T-helper 1 cell (primary cell): ENCODE measurements around the gene ISCU.
A peak's percentile ranks its signal among the peaks of the same experiment; 100 is the strongest.

ENCODE experiments used
- DNase-seq, 5 donors: peaks; one replicate each; pipeline ENCODE4 v3.0.0-alpha.2; 2012 to 2020
- total RNA-seq, 4 donors: gene quantifications; one replicate each; lab custom pipeline; 2026; lab: John Stamatoyannopoulos, UW

Gene ISCU
- 107 to 160 (median 125) reads per million in 4 donors for total RNA-seq

DNA sequence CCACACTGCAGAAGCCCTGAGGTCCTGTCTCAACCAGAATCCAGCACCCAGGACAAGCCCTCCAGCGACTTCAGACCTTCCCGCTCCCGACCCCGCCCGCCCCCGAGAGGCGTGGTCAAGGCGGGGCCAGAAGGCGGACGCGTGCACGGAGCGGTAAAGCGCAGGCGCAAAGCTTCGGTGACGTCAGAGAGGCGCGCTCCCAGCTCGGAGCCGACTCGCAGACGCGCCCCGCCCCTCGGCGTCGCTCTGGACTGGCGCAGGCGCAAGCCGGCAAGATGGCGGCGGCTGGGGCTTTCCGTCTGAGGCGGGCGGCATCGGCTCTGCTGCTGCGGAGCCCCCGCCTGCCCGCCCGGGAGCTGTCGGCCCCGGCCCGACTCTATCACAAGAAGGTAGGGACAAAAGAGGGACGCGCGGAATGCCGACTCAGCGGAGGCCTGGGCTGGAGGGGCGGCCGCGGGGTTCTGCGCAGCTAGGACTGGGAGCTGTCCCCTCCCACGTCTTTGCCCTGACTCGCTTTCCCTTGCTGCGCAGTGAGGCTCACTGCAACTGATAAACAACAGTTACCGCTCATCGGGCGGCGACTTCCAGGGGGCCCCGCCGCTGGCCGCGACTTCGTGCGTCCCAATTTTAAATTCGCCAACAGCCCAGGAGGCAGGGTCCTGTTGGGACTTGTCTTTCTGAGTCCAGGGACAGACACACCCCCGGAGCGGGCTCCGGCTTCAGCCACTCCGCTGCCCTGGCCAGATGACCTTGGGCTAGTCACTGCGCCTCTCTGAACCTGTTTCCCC, at the start of gene ISCU:
TSS of gene ISCU (plus strand) at position 249 of the 788 bp plus-strand sequence. CDS start at position 276, 27 bp downstream.
- DNase-seq = peak; percentile 98 to 100 (median 98)

DNA sequence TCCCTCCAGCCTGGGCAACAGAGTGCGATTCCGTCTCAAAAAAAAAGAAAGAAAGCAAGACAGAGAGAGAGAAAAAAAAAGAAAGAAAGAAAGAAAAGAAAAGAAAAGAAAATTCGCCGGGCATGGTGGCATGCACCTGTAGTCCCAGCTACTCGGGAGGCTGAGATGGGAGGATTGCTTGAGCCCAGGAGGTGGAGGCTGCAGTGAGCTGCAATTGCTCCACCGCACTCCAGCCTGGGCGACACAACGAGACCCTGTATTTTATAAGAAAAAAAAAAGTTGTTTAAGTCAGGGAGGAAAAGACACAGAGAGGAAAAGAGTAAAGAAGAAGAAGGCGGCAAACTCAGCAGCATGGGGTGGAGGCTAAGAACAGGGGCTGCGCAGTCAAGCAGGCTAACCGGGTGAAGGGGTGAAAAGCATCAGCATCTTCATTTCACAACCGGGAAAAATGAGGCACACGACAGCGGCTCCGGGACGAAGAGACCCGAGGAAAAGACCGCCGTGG, 47.9 kb upstream of the ISCU start:
- DNase-seq = no peak

DNA sequence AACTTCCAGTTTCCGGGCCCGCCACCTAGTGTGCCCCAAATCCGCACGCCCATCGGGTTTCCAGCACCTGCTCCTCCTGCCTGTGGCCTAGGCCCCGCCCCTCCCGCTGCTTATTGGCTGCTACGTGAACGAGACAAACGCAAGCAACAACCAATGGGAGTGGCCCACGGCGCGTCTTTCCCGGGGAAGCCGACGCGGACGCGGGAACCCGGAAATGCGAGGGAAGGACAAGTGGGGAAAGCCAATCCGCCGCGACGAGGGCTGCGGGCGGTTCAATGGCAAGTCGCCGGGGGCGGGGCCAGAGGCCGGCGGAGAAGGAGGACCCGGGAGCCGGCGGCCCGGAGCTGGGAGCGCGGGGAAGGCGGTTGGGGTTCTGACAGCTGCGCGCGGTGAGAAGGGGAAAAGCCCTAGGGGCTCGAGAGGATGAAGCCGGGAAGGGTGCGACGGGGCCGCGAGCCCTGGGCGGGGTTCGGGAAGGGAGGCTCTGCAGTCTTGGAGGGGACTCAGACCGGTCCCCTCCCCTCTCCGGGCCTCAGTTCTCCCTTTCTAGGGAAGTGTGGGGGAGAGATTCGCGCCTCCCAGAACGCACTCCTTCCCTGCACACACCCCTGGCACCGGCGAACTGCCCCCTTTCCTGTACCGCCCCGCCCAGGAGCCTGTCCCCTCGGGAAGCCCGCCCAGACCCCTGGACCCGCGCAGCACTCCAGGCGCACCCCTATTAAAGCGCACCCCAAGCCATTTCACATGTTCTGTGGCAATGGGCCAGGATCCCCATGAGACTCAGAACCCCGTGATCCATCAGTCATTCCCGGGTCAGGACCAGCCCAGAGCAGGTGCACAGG, 47.2 kb upstream of the ISCU start, which contains the start of gene FICD:
TSS of gene FICD (plus strand) at position 305 of the 842 bp plus-strand sequence. CDS start 1,696 bp downstream, outside the sequence.
- peak; percentile 99 to 100 (median 99) for DNase-seq

DNA sequence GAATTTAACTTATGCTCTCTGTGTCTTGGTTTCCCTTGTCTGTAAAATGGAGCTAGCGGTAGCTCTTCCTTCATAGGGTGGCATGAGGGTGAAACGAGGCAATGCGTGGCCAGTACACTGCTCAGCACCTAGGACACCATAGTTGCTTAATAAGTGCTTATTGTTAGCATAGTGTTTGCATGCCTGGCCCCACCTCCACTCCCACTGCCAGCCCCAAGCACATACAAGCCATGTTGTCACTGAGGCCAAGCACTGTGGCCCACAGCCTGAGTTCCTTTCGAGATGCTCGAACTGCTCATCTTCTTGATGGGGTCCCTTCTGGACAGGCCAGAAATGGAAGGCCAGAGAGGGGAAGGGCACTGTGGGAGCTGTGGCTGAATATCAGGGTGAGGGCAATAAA, 46.5 kb upstream of the ISCU start:
- DNase-seq = peak in 1 of 5 donors; percentile 11

DNA sequence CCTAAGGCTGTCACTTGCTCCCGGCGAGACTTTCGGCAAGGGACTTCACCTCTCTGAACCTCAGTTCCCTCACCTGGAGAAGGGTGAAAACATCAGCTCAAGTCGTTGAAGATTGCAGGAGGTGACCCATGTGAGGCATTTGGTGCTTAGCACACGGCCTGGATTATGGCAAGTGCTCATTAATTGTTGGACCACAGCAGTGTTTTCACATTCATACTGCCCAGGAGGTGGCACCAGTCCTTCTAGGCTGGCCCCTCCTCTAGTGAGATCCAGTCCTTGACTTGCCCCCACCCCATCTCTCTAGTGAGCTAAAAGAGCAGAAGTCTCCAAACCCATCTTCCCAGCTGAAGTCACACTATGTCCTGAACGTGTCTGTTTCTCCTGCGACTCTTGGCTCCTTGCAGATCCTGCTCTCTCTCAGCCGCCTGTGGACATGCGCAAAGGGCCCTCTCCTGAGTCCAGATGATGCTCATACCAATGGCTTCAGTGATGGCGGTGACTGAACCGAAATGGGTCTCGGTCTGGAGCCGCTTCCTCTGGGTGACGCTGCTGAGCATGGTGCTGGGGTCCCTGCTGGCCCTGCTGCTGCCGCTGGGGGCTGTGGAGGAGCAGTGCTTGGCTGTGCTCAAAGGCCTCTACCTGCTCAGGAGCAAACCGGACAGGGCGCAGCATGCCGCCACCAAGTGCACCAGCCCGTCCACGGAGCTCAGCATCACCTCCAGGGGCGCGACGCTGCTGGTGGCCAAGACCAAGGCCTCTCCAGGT, 45.7 kb upstream of the ISCU start:
- DNase-seq = no peak

DNA sequence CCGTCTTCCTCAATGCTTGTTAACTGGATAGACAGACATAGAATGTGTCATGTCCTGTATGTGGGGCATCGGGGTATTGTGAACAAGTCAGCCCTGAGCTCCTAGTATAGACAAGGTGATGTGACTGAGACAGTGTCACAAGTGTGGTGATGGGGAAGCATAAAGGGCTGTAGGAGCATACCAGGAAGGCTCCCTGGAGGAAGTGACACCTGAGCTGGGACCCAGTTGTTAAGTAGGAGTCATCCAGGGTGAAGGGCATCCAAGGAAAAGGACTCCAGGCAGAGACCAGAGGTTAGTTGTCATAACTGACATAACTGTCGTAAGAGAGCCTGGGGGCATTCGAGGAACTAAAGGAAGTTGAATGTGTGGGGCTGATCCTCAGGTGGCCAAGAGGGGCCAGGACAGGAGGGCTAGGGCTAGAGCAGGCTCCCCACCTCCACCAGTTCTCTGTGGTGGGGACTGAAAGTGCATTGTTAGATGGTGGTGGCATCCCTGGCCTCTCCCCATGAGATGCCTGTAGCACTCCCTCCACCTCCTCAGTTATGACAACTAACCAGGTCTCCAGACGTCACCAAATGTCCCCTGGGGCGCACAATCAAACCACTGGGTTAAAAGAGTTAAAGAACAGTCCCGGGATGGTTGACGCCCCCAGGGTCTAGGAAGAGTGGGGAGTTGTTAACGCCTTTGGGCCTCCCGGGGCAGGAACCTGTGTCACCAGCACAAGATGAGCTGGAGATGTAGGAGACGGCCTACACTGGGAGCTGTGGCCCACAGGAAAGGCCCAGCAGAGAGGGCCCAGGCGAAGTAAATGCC, 44.9 kb upstream of the ISCU start:
- no peak for DNase-seq

DNA sequence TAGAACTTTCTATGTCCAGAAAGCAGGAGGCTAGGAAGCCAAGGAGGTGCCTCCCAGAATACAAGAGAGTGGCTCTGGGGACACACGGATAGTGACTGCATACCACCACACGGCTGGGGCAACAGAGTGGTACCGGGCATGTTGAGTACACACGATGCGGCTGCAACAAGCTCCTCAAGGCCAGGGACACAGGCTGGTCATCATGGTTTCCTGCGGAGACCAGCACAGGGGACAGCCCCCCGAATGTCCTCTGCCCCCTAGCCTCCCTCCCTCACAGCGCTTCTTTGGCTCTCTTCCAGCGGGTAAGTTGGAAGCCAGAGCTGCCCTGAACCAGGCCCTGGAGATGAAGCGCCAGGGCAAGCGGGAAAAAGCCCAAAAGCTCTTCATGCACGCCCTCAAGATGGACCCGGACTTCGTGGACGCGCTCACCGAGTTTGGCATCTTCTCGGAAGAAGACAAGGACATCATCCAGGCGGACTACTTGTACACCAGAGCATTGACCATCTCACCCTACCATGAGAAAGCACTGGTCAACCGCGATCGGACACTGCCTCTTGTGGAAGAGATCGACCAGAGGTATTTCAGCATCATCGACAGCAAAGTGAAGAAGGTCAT, 44.2 kb upstream of the ISCU start:
- DNase-seq = no peak

DNA sequence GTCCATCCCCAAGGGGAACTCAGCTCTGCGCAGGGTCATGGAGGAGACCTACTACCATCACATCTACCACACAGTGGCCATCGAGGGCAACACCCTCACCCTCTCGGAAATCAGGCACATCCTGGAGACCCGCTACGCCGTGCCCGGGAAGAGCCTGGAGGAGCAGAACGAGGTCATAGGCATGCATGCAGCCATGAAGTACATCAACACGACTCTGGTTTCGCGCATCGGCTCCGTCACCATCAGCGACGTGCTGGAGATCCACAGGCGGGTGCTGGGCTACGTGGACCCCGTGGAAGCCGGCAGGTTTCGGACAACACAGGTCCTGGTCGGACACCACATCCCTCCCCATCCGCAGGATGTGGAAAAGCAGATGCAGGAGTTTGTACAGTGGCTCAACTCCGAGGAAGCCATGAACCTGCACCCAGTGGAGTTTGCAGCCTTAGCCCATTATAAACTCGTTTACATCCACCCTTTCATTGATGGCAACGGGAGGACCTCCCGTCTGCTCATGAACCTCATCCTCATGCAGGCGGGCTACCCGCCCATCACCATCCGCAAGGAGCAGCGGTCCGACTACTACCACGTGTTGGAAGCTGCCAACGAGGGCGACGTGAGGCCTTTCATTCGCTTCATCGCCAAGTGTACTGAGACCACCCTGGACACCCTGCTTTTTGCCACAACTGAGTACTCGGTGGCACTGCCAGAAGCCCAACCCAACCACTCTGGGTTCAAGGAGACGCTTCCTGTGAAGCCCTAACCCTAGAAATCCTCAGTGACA, 43.5 kb upstream of the ISCU start:
- DNase-seq = no peak

DNA sequence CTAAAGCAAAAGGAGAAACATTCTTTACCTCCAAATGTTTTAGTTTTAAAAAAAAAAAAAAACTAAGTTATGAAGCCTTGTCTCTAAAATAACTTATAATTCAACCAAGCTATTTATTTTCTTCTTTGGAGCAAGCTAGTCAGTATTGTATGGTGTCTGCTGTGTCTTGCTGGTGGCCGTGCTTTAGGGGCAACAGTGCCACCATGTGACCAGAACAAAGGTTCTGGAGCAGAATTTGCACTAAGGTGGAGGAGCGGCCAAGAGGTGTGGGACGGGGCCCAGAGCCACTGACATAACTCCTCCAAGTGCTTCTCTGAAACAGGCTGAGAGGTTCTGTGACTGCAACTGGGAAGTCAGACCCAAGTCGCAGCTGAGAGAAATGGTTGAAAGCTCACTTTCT, 42.8 kb upstream of the ISCU start:
- DNase-seq = no peak

DNA sequence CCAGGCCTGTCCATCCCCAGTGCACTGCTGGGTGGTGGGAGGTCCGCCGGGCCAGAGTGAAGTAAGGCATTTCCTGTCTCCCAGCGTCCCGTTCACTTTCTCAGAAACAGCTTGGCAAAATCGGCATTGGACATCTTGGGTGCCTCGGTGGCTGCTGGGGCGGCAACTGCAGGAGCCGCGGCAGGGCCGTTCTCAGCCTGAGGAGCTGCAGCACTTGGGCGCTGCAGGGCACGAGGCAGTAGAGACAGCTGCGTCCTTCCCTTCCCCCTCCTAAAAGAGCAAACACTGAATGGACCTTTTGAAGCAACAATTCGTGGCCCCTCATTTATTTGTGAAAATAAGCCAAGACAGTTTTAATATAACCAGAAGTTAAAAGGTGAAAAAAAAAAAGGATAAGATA, 39.0 kb upstream of the ISCU start:
- no peak for DNase-seq

DNA sequence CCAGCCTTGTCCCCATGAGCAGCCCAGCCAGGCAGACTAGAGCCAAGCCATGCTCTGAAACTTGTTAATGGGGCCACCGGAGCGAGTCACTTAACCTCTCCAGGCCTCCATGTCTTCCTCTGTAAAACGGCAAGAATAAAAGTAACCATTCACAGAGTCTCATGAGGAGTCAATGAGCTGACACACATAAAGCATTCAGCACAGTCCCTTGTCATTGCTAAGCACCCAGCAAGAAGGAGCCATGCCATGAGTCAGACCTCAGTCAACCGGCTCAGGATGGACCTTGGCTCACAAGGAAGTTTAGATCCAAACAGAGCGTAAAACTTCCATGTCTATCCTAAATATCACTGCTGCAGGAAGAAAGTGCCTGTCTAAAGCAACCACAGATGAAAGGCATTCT, 36.7 kb upstream of the ISCU start:
- DNase-seq = no peak

DNA sequence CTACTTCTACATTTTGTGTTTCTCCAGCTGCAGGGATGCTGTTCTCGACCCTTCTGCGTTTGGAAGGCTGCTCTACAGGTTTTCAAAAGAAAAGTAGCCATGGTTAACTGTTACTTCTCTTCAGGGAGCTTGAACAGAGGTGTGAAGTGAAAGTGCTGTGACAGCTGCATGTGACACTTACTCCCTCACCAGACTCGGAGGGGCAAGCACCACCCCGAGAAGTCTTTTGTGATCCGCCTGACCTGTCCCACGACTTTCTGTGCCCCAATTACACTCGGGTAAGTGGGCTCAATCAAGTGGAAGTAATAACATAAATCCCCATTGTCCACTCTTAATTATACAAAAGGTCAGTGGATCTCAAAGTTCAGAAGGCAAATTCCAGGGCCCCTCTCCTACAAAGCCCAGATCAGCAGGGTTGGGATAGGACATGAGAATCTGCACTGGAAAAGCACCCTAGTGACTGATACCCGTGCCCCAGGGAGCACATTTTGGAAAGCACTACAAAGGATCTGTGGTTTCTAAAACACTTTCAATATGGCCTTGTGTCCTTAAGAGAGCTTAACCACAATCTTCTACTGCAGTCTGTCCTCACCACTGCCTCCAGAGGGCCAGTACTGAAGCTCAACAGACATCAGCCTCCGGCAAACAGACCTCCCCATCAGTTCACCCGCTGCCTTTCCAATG, 35.8 kb upstream of the ISCU start:
- no peak for DNase-seq

DNA sequence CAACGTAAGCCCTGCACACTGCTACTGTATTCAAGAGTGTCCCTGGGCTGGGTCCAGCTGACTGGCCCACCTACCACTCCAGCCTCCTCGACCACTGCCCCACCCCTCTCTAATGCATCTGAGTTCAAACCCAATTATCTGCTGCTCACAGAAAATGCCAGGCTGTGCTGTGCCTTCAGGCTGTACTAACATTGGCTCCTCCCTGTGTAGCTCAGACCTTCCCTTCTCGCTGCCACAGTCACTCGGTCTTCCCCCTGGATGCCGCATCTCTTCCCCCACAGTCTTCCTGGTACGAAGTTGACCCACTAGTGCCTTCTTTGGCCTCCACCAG, 35.3 kb upstream of the ISCU start:
- DNase-seq = no peak

DNA sequence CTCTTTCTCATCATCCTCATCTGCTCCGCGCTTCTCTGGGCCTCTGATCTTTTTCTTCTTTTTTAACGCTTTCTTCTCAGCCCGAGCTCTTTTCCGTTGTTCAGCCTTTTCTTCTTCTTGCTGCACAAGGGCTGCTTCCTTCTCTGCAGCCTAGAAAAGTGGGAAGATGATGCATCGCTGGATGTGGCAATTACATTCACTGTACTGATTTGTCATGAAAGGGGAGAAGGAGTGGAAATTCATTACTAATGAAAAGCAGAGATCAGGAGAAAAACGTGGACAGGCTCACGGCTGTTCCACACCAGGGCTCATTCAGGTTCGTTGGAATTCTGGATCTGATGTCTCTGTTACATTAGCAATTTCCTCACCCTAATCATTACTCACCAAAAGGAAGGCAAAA, 32.2 kb upstream of the ISCU start:
- no peak for DNase-seq

DNA sequence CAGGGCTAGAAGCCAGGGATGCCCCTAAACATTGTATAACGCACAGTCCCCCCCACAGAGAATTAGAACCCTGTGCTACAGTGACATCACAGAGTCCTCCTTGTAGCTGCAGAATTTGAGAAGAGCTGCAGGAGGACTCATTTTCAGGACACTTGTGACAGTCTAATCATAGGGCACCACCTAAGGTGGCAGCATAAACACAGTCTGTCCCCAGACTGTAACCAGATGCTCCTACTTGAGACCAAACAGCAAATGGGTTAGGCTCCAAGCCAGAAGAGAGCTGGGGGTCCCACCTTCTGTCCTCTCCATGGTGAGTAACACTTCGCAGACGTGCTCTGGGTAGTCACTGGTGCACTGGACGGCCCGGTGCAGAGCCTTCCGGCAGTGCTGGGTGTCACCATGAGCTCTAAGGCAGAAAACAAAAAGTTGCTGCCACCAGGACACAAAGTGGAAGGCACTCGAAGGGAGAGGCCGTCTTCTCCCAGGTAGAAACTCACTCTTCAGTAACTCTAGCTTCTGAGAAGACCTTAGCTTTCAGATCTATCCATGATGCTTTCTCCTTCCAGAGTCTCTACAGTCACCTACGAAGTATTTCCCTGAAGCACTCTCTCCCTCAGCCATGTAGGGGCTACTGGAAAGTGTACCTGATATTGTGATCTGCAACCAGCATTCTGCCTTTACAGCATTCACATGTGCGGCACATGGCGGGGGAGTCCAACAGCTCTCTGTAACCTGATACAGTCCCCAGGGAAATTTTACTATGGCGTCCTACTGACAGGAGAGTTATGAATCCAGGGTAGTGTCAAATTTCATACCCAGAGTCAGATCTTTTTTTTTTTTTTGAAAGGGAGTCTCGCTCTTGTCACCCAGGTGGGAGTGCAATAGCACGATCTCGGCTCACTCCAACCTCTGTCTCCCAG, 30.2 kb upstream of the ISCU start:
- DNase-seq = no peak

DNA sequence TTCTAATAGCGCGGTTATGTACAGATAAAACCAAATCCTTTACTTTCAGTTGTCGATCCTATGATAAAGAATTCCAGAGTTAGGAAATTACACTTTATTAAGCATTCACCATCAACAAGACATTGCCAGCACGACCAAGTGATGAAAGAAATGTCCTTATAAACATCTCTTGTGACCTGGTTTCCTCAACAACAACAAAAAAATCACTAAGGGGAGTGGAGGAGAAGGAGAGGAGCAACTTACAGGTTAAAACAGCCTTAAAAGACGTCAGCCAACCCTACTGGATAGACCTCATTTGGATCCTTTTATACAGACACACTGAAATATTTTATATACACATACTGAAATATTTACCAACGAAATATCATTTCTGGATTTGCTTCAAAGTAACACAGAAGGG, 24.2 kb upstream of the ISCU start:
- DNase-seq = no peak

DNA sequence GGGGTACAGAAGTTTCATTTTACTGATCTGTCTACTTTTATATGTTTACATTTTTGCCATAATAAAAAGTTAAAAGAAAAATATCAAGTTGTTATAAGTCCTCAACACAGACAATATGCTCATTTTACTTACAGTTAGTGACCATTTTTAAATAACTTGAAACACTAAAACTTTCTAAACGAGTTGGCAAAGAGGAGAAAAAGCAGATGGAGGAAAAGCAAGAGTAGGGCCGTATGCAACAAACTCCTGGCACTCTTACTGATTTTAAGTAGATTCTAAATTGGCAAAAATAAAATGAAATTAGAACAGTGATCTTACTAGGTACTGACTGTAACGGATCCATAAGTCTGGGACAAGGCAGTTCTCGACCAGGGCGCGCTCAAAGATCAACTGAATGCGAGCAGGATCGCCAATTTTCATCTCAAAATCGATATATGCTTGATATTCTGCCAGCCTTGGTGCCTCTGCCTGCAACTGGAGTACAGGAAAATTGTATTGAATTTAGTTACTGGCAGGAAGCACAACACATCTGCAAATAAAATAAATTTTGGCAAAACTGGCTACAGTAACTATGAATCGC, 23.7 kb upstream of the ISCU start:
- DNase-seq = no peak

DNA sequence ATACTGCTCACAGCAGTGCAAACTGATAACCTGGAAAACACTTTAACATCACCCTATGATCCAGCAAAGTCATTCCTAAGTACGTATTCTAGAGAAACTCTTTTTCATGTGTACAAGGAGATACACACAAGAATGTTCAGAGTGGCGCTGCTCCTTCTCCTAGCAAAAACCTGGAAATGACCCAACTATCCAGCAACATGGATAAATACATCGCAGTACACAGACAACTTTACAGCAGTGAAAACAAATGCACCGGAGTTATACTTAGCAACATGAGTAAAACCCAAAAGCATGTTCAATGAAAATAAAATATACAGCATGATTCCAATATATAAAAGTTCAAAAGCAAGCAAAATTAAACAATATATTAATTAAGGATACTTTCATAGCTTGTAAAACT, 20.1 kb upstream of the ISCU start:
- no peak for DNase-seq

DNA sequence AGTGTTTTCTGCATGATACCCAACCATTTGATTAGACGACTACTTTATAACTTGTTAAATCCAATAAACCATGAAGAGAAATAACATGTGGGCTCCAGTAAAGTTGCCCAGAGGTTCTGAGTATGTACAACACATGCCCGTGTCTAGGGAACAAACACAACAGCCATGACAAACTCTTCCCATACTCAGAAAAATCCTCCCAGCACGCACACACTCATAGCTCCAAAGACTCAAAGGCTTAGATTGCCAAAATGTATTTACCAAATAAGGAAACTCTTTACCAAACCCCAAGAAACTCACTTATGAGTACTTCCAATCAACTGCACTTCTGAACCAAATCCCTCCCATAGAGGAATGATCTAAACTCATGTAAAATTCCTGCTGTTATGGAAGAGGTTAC, 18.7 kb upstream of the ISCU start:
- no peak for DNase-seq
